K562 (cell line): ENCODE measurements around the gene PFKL. TPM values are rescaled to one million over a fixed set of nuclear protein-coding genes. Genes with fewer than 3 reads are reported as not detected.

ENCODE experiments used
- ATAC-seq: fragments of 200-7000 bp; cut with Tn5 transposase; 3 replicates; pipeline ENCODE4 v1.9.1; 2020; ENCODE audit warnings: moderate library complexity
- BruUV-seq: library from RNA; stranded (reverse); fragments of 400-500 nt; replicated peaks from 2 replicates; lab custom pipeline; 2021; lab: Mats Ljungman, UMichigan
- CTCF ChIA-PET: fragments of 300-600 bp; formaldehyde crosslinking; extraction: SDS; loops from one replicate; lab custom pipeline; 2021; ENCODE audit warnings: low intra/inter-chr PET ratio; lab: Yijun Ruan, JAX
- POLR2A ChIA-PET: fragments of 300-600, 350-650 bp; sonication (Branson Sonifier 250); formaldehyde crosslinking; extraction: SDS; loops from one replicate; lab custom pipeline; 2021; ENCODE audit warnings: antibody characterized with exemption, inconsistent platforms; lab: Yijun Ruan, JAX
- DNase-seq, 4 experiments: peaks; one replicate each; pipeline versions ENCODE4 v3.0.0 to v3.0.0-alpha.2; 2011 to 2018; ENCODE audit warnings: low spot score in 3 of 4, mixed read lengths in 3 of 4; ENCODE audit errors: extremely low read depth in 1 of 4
- FAIRE-seq: peaks from 2 replicates; lab custom pipeline; 2011; peaks lifted over from hg19 to GRCh38; lab: Jason Lieb, UNC
- H2AFZ ChIP-seq: 2 replicates; pipeline ENCODE4 v1.6.0; 2011; ENCODE audit warnings: low read depth, low read length, control low read depth, inconsistent platforms
- H3K27ac ChIP-seq: fragments of 200-600 bp; 3 replicates; pipeline ENCODE4 v1.8.0; 2011; ENCODE audit warnings: low read depth, mild to moderate bottlenecking, control low read depth, inconsistent platforms, low read length, moderate library complexity, mixed read lengths; ENCODE audit errors: extremely low read depth
- H3K27me3 ChIP-seq, 2 experiments: fragments of 300-600 bp in 1 of 2; 2 replicates in 1 of 2; 3 replicates in 1 of 2; pipeline versions ENCODE4 v1.6.0 to v1.8.0; 2011; ENCODE audit warnings: inconsistent platforms in 2 of 2, low read length in 2 of 2, mild to moderate bottlenecking in 1 of 2, mixed read lengths in 1 of 2, moderate library complexity in 1 of 2; ENCODE audit not compliant: control insufficient read depth in 2 of 2, insufficient read depth in 2 of 2
- H3K36me3 ChIP-seq: fragments of 300-600 bp; 3 replicates; pipeline ENCODE4 v1.8.0; 2011; ENCODE audit warnings: mild to moderate bottlenecking, low read length, inconsistent platforms; ENCODE audit not compliant: control insufficient read depth, insufficient read depth
- H3K4me1 ChIP-seq, 2 experiments: fragments of 200-600 bp in 1 of 2; replicated peaks in 1 of 2; 2 replicates in 1 of 2; 3 replicates in 1 of 2; pipeline versions ENCODE4 v1.5.1 to v1.8.0; 2011; ENCODE audit warnings: inconsistent platforms in 2 of 2, low read length in 2 of 2, mild to moderate bottlenecking in 1 of 2, mixed read lengths in 1 of 2, moderate library complexity in 1 of 2; ENCODE audit not compliant: control insufficient read depth in 2 of 2, insufficient read depth in 2 of 2
- H3K4me2 ChIP-seq: 2 replicates; pipeline ENCODE4 v1.6.1; 2011; ENCODE audit warnings: low read length, control low read depth, inconsistent platforms, mixed read lengths; ENCODE audit not compliant: insufficient read depth
- H3K4me3 ChIP-seq: fragments of 200-600 bp; sonication (generic), shearing (Covaris generic); 2 replicates; pipeline ENCODE4 v1.5.1; 2016; ENCODE audit warnings: control low read depth, inconsistent platforms
- H3K79me2 ChIP-seq: fragments of 200-600 bp; 3 replicates; pipeline ENCODE4 v1.8.0; 2011; ENCODE audit warnings: low read length, inconsistent platforms; ENCODE audit not compliant: control insufficient read depth, insufficient read depth
- H3K9ac ChIP-seq, 2 experiments: 2 replicates each; pipeline versions ENCODE4 v1.6.0 to v1.6.1; 2011; ENCODE audit warnings: low read depth in 2 of 2, low read length in 2 of 2, control low read depth in 1 of 2, inconsistent platforms in 1 of 2, mild to moderate bottlenecking in 1 of 2, mixed read lengths in 1 of 2; ENCODE audit not compliant: insufficient read depth in 1 of 2
- H3K9me1 ChIP-seq: one replicate; pipeline ENCODE4 v1.6.0; 2011; ENCODE audit warnings: inconsistent platforms, mild to moderate bottlenecking, low read length, moderate library complexity; ENCODE audit not compliant: control insufficient read depth, insufficient read depth
- H3K9me3 ChIP-seq: replicated peaks from 2 replicates; pipeline ENCODE4 v1.5.1; 2011; ENCODE audit warnings: low read depth, low read length, inconsistent platforms; ENCODE audit not compliant: control insufficient read depth, insufficient read depth
- H4K20me1 ChIP-seq: replicated peaks from 2 replicates; pipeline ENCODE4 v1.6.1; 2011; ENCODE audit warnings: low read length, inconsistent platforms, mixed read lengths; ENCODE audit not compliant: control insufficient read depth, insufficient read depth
- HDAC1 ChIP-seq, 2 experiments: fragments of 450-650 bp; IDR thresholded peaks; 2 replicates each; pipeline ENCODE4 v1.6.1; 2016 to 2017; ENCODE audit warnings: inconsistent platforms in 1 of 2, mild to moderate bottlenecking in 1 of 2, moderate library complexity in 1 of 2
- NFIX ChIP-seq: fragments of 250-450 bp; sonication (Bioruptor Pico); IDR thresholded peaks from 2 replicates; pipeline ENCODE4 v1.4.0; 2020; ENCODE audit warnings: low read depth, mild to moderate bottlenecking, moderate library complexity
- SP1 ChIP-seq: sonication (generic); formaldehyde crosslinking; IDR thresholded peaks from 2 replicates; pipeline ENCODE4 v1.8.1; 2022; ENCODE audit warnings: mild to moderate bottlenecking, missing genetic modification reagents
- SPI1 ChIP-seq: IDR thresholded peaks from 2 replicates; pipeline ENCODE4 v1.6.1; 2011; ENCODE audit warnings: low read depth, low read length, control low read depth, borderline replicate concordance
- TRIM28 ChIP-seq: fragments of 450-650 bp; IDR thresholded peaks from 2 replicates; pipeline ENCODE4 v1.6.1; 2017
- YBX1 ChIP-seq: fragments of 450-650 bp; IDR thresholded peaks from 2 replicates; pipeline ENCODE4 v1.7.1; 2016; ENCODE audit warnings: mild to moderate bottlenecking
- ZC3H4 ChIP-seq: sonication (generic); formaldehyde crosslinking; IDR thresholded peaks from 2 replicates; pipeline ENCODE4 v1.9.0; 2021; ENCODE audit warnings: missing genetic modification reagents, borderline replicate concordance
- ZNF589 ChIP-seq: fragments of 200-800 bp; sonication (Bioruptor generic); IDR thresholded peaks from 2 replicates; pipeline ENCODE4 v1.6.1; 2016; ENCODE audit warnings: low read depth, missing genetic modification characterization, missing compliant biosample characterization
- WGBS: fragments of 100-300 bp; shearing (Covaris generic); methylation state at CpG from one replicate; pipeline ENCODE4 v1.1.6; 2016; ENCODE audit warnings: low coverage, mixed read lengths; ENCODE audit not compliant: insufficient coverage; ENCODE audit errors: missing lambda C conversion rate; 5-methylcytosine and 5-hydroxymethylcytosine counted together
- in situ Hi-C: fragments of 300-500 bp; cut with MboI; formaldehyde crosslinking; loops from 4 replicates; pipeline ENCODE4 v1.15.0; 2018; ENCODE audit warnings: inconsistent platforms, mixed read lengths
- intact Hi-C: fragments of 100-400 bp; cut with micrococcal nuclease; formaldehyde crosslinking; loops from 2 replicates; pipeline ENCODE4 v1.14.2; 2022
- polyA plus RNA-seq, 8 experiments: library from polyadenylated mRNA; depleted of rRNA in 4 of 8; stranded (reverse) in 5 of 8; unstranded in 3 of 8; fragments of >200 nt; fragmentation: Nextera tagmentation in 2 of 8; fragmentation: Illumina TruSeq in 1 of 8; extraction: Ambion mirVana in 2 of 8; extraction: Trizol in 1 of 8; gene quantifications; 2 replicates each; pipeline versions ENCODE4 v1.2.1 to v1.2.3, GENCODE V29; 2011 to 2014; ENCODE audit warnings: inconsistent platforms in 1 of 8, missing spikeins in 1 of 8
- total RNA-seq, 7 experiments: library from RNA; depleted of rRNA in 6 of 7; stranded (reverse); fragments of >200 nt in 6 of 7; fragmentation: Illumina TruSeq in 2 of 7; extraction: Trizol in 2 of 7; gene quantifications; 2 replicates each; pipeline versions ENCODE4 v1.2.1 to v1.2.3, GENCODE V29; 2011 to 2021; ENCODE audit warnings: low replicate concordance in 1 of 7

Gene PFKL
- total and polyA plus RNA-seq, 9 of the 15 experiments (the other 6 are each of a cell fraction or from before 2014, with no cell fraction given): 1.1 to 124 (median 45.6) TPM

- Histone ChIP-seq H4K20me1 (no peaks in the 10 kb centered on the region; the same call in 1 of the 2 replicates), H3K4me1 (peaks cover 0 to 36% of the 10 kb centered on the region in 2 experiments; a peak in 4 of 5 replicates), H3K27me3 (peaks cover 33 to 75% of the 10 kb centered on the region in 2 experiments; a peak in 4 of 5 replicates), H3K4me3 (no peak overlapping the region), H3K9ac (peak overlapping the region in 1 of 2 experiments; percentile 58; a peak in 1 of 4 replicates), H3K9me3 (no peaks in the 10 kb centered on the region), H3K27ac (no peak overlapping the region), H2AFZ (no peak overlapping the region), H3K4me2 (no peak overlapping the region), H3K79me2 (no peaks in the 10 kb centered on the region), H3K36me3 (no peaks in the 10 kb centered on the region), H3K9me1 (no peaks in the 10 kb centered on the region)
- WGBS: 1% methylated on average over 27 of the region's 28 CpGs
- ATAC-seq (peak; percentile 14; the same call in 1 of the 3 replicates), FAIRE-seq (no peak), DNase-seq (no peak)
- ChIA-PET CTCF (interaction anchor here (0.6 kb wide), 1 partner anchor 41 kb away, joined by 3 read pairs; no protein-coding TSS in a partner anchor), POLR2A (no interaction called here)
- intact Hi-C loops: no loop called here
- in situ Hi-C loops: no loop called here
- BruUV-seq: no TSS peak
- TF ChIP-seq HDAC1 (IDR thresholded peaks at IDR 0.05): no peak
- no peak for TF ChIP-seq ZC3H4 (CRISPR knock-in tag)
- no peak for TF ChIP-seq SP1 (CRISPR knock-in tag)
- TF ChIP-seq TRIM28: no peak
- TF ChIP-seq SPI1: no peak
- TF ChIP-seq ZNF589: no peak
- no peak for TF ChIP-seq YBX1
- TF ChIP-seq NFIX: no peak
Observed at GRCh38 chr21:44366586-44367211, 66.8 kb downstream of the PFKL start.
